GM18861 (cell line): ENCODE data around the gene MEF2D.

Experiments
- ATAC-seq: cut with Tn5 transposase; IDR thresholded peaks from one replicate; pipeline ENCODE4 v1.9.1; 2021; ENCODE audit not compliant: unreplicated experiment

Gene MEF2D

DNA sequence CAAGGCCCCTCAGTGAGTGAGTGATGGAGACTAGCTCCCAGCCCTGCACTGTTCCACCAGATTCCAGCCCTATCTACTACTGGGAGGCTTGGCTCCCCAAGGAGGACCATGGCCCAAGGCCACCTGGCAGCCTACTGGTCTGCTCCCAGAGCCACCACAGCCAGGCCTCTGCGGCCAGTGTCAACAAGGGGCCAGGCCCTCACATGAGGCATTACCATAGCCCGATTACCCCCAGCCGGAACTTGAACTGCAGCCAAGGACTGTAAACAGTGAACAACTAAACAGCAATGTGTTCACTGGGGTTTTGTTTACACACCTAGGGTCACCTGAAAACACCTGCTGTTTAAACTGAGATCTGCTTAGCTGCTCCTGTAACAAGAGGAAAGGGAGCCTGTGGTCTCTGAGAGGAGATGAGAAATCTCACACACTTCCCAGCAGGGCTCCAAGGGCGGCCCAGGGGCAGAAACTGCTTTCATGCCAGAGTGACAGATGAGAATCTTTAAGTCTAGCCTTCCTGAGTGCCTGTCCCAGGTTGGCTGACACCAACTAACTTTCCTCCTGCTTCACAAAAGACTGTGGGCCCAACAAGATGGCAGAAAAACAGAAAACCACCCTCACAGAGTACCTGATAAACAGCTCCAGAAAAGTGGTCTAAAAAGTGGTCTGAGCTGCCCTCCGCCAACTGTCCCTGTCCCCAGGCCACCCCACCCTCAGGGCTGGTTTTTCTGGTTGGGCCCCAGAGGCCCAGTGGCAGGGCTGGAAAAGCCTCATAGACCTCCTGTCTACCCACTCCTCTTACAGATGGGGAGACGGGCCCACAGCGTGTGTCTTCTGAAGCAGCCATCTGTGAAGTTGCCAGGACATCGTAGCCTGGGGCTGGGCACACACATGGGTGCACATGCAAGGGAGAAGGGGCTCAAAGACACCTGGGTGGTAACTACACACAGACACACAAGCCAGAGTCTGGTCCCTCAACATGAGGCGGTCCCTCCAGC lies 28.8 kb downstream of the MEF2D start:
- no peak for ATAC-seq

GRCh38 chr1:156470473-156470872 lies 30.1 kb downstream of the MEF2D start:
- ATAC-seq: no peak

DNA sequence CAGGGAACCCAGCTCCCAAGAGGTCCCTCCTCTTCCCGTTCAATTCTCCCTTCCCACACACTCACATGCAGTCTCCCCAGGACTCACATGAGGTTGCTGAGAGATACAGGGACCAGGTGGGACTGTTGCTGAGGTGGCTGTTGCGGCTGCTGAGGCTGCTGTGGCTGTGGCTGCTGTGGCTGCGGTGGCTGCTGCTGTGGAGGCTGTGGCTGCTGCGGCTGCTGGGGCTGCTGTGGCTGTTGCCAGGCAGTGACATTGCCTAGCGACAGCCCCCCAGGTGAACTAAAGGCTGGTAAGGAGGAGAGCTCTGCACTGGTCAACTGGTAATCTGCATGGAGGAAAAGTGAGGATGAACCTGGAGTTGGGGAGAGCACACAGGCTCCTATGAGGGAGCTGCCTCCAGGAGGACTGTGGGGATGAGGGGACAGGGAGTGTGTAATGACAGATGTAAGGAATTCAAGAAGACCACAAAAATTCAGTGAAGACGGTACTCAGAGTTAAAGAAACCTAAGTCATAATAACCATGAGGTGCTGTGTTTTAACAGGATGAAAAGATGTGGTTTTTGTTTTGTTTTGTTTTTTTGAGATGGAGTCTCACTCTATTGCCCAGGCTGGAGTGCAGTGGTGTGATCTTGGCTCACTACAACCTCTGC lies 31.8 kb downstream of the MEF2D start:
- no peak for ATAC-seq

GRCh38 chr1:156467906-156468305 lies 32.7 kb downstream of the MEF2D start:
- no peak for ATAC-seq

- ATAC-seq: no peak
Observed at GRCh38 chr1:156467385-156467784, 33.2 kb downstream of the MEF2D start.

GRCh38 chr1:156465747-156466365 lies 34.7 kb downstream of the MEF2D start:
- ATAC-seq: no peak

GRCh38 chr1:156464825-156465452 lies 35.6 kb downstream of the MEF2D start:
- ATAC-seq: no peak

DNA sequence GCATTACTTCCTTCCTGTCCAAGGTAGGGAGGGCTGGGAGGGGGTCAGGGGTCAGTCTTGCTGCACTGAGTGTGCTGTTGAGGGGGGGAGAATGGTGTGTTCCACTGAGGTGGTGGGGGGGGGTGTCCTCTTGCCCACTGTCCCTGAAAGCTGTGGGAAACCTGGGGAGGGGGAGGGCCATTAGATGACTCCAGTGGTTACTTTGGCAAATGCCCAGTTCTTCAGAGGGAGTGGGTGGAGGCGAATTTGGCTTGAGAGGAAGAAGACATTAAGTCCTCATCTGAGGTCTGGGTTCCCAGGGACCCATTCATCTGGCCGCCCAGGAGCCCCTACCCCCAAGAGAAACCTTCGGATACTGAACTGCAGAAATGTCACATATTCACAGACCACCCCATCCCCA lies 36.2 kb downstream of the MEF2D start:
- no peak for ATAC-seq

- ATAC-seq: no peak
Observed at GRCh38 chr1:156463874-156464273, 36.7 kb downstream of the MEF2D start.

- ATAC-seq: no peak
Observed at GRCh38 chr1:156462954-156463795, 37.4 kb downstream of the MEF2D start.

DNA sequence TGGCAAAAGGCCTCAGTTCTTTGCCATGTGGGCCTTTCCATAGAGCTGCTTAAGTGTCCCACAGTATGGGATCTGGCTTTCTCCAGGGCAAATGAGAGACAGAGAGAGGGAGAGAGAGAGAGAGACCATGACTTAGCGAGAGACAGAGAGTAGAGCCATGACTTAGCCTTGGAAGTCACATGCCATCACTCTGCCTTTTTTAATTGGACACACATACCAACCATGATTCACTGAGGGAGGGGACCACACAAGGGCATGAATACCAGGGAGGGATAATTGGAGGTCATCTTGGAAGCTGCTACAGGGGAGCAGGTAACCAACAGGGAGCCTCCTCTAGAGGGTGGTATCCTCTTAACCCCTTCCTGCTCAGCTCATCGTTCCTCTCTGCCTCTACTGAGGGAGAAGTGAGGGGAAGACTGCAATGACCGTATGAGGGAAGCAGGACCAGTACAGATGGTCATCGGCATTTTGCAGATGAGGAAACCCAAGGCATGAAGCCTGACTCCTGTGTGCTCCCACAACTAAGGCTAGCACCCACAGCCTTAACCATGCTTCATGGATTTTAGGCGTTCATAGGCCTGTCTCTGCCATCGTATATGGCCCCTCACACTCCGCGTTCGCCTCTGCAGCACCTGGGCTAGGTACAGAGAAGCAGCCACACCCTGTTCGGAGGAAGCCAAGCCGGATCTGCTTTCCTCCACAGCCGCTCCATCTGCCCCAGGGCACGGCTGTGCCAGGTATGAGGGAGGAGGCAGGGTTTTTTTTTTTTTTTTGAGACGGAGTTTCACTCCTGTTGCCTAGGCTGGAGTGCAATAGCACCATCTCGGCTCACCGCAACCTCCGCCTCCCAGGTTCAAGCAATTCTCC lies 38.6 kb downstream of the MEF2D start:
- ATAC-seq: no peak

GRCh38 chr1:156461109-156461508 lies 39.5 kb downstream of the MEF2D start:
- no peak for ATAC-seq

- ATAC-seq: no peak
Observed at GRCh38 chr1:156460525-156460924, 40.0 kb downstream of the MEF2D start.

DNA sequence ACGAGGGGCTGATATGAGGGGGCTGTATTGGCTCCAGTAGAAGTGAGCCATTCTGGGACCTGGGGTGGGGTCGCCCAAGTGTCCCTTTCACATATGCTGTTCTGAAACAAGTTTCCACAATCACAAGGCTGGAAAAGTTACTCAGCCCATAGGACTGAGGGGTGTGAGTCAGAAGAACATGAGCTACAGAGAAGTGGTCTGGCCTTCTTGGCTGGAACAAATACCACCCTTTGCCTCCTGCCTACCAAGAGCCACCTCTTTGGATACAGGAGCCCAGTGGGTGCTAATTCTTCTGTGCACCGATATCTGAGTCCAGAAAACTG lies 42.4 kb downstream of the MEF2D start:
- no peak for ATAC-seq

DNA sequence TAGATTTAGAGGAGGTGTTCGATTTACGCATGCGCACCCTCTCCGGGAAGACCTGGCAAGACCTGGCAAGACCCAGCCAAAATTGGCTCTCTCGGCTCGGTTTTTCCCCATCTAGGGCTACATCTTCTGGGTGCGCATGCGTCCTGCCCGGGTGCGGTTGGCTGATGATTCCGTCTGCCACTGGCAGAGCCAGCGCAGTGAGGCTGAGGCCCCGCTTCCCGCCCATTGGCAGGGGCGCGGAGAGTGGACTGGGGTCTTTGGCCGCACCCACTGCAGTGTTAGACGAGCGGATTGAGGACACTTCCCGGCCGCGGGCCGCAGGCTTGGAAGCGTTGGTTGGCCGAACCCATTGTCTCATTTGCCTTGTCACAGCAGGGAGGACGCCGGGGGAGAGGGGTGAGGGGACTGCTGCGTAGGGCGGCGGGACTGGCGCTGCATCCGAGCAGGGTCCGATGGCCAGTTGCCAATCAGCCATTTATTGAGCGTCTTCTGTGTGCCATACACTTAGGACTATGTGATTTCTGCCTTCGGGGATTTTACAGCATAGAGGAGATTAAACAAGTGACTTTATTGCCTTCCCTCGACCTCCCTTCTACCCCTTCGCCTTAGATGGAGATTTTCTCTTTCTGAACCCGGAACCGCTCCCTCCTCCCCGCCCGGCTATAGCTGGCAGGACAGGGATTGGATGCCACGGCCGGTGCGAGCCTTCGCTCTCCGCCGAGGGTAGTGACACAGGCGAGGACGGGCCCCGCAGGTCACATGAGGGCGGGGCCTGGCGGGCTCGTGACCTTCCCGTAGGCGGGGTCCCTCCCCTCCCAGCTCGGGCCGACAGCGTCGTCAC lies 43.7 kb downstream of the MEF2D start:
- ATAC-seq: peak; percentile 60

DNA sequence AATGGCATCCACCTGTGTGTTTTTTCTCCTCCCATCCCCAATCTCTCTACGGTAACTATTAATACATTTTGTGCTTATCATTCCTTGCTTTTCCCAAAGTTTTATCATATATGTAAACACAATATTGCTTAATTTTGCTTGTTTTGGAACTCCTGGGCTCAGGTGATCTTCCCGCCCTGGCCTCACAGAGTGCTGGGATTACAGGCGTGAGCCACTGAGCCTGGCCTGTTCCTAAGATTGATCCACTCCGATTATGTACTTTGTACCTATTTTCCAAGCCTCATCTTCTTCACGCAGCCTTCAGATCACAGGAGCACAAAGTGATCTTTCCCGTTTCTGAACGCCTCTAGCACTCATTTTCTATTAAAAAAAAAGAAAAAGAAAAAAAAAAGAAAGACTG lies 45.2 kb downstream of the MEF2D start:
- no peak for ATAC-seq

- no peak for ATAC-seq
Observed at GRCh38 chr1:156452907-156453306, 47.7 kb downstream of the MEF2D start.

DNA sequence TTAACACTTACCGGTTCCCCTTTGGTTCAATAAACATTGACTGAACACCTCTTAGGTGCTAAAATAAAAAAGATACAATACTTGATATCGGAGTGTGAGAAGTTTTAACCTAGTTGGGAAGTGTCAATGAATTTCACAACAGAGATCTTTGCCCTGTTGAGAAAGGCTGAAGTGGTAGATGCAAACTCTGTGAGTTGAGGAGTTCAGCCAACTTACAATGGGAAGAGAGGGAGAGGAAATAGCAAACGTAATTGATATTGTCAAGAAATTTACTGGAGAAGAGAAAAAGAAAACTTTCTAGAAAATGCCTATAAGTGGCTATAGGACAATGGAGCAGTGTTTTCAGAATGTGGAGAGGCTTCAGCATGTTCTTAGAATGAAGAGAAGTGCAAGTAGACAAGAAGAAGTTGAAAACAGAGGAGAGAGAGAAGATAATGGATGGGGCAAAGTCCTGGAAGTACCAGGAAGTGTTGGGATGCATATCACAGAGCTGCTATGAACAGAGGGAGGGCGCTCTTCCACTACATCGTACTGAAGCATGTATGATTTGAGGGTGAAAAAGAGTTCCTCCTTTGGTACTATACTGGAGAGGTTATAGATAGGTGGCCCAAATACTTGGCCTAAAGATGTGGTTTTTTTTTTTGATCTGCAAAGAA lies 48.9 kb downstream of the MEF2D start:
- ATAC-seq: no peak
